GM12878 (cell line): ENCODE results near the gene DOLPP1.

Source experiments
- CREB1 ChIP-seq: IDR thresholded peaks from 2 replicates; pipeline ENCODE4 v1.6.1; 2012; ENCODE audit warnings: low read depth, mild to moderate bottlenecking, inconsistent platforms
- CTCF ChIP-seq, 3 experiments: IDR thresholded peaks in 2 of 3; conservative IDR thresholded peaks in 1 of 3; 2 replicates each; pipeline ENCODE4 v1.5.1; 2011; ENCODE audit warnings: low read depth in 3 of 3, low read length in 3 of 3, mild to moderate bottlenecking in 3 of 3, control low read depth in 2 of 3, moderate library complexity in 2 of 3, inconsistent platforms in 1 of 3, mixed read lengths in 1 of 3; ENCODE audit not compliant: control insufficient read depth in 2 of 3, insufficient read depth in 1 of 3; ENCODE audit errors: extremely low read depth in 1 of 3
- HCFC1 ChIP-seq: fragments of 150-350 bp; IDR thresholded peaks from 2 replicates; pipeline ENCODE4 v1.6.1; 2014; ENCODE audit warnings: low read length
- MAX ChIP-seq: IDR thresholded peaks from 2 replicates; pipeline ENCODE4 v1.6.1; 2012; ENCODE audit warnings: low read depth, low read length, improper control_type of control experiment
- PKNOX1 ChIP-seq: fragments of 450-650 bp; IDR thresholded peaks from 2 replicates; pipeline ENCODE4 v1.6.1; 2016; ENCODE audit warnings: mild to moderate bottlenecking
- RFX5 ChIP-seq: IDR thresholded peaks from 2 replicates; pipeline ENCODE4 v1.6.1; 2011; ENCODE audit warnings: low read depth, low read length, improper control_type of control experiment
- TCF7 ChIP-seq: IDR thresholded peaks from 2 replicates; pipeline ENCODE4 v1.6.1; 2014; ENCODE audit warnings: antibody characterized with exemption, borderline replicate concordance
- USF1 ChIP-seq: IDR thresholded peaks from 2 replicates; pipeline ENCODE4 v1.6.1; 2011; ENCODE audit warnings: borderline replicate concordance, low read depth, mild to moderate bottlenecking, moderate library complexity, mixed read lengths, low read length; ENCODE audit not compliant: insufficient read depth; ENCODE audit errors: extremely low read length

- TF ChIP-seq CREB1 = no peak
- TF ChIP-seq CTCF (IDR thresholded peaks at IDR 0.05 in 2 of 3, conservative IDR thresholded peaks at IDR 0.05 in 1 of 3; ENCODE audit: control insufficient read depth in 2 of 3, extremely low read depth in 1 of 3, insufficient read depth in 1 of 3, low read depth in 3 of 3, low read length in 3 of 3) = no peak
- TF ChIP-seq HCFC1 = no peak
- no peak for TF ChIP-seq PKNOX1
- TF ChIP-seq MAX = no peak
- no peak for TF ChIP-seq RFX5
- TF ChIP-seq USF1 = no peak
- TF ChIP-seq TCF7 = no peak
These were observed 30.7 kb downstream of the DOLPP1 start for GRCh38 chr9:129111528-129112151.
